Ascending aorta (tissue), 2 donors: ENCODE results near the gene C18orf32. TPM values are rescaled to one million over a fixed set of nuclear protein-coding genes. Genes with fewer than 3 reads are reported as not detected.

Experiments
- DNase-seq, 2 donors: peaks; one replicate each; pipeline ENCODE4 v3.0.0-alpha.2; 2019; ENCODE audit warnings: low spot score in 2 of 2
- H3K27ac ChIP-seq, 2 donors: fragments of 200-600 bp; sonication (generic); one replicate each; pipeline ENCODE4 v1.5.1; 2016 to 2017; ENCODE audit warnings: mild to moderate bottlenecking in 1 of 2
- H3K27me3 ChIP-seq: fragments of 200-600 bp; sonication (generic); one replicate; pipeline ENCODE4 v1.5.1; 2017
- H3K36me3 ChIP-seq, 2 donors: fragments of 200-600 bp; sonication (generic); one replicate each; pipeline ENCODE4 v1.5.1; 2016
- H3K4me1 ChIP-seq, 2 donors: fragments of 200-600 bp; sonication (generic); one replicate each; pipeline ENCODE4 v1.5.1; 2016 to 2017; ENCODE audit warnings: mild to moderate bottlenecking in 1 of 2
- H3K4me3 ChIP-seq, 2 donors: fragments of 200-600 bp; sonication (generic); one replicate each; pipeline ENCODE4 v1.5.1; 2016 to 2017; ENCODE audit warnings: mild to moderate bottlenecking in 1 of 2
- H3K9me3 ChIP-seq, 2 donors: fragments of 200-600 bp; sonication (generic); one replicate each; pipeline ENCODE4 v1.5.1; 2016
- CTCF ChIP-seq, 3 experiments: fragments of 200-600 bp in 2 of 3; fragments of 450-650 bp in 1 of 3; sonication (generic) in 2 of 3; IDR thresholded peaks; one replicate each; pipeline ENCODE4 v1.5.1; 2016 to 2019; ENCODE audit warnings: antibody characterized with exemption in 3 of 3, mild to moderate bottlenecking in 1 of 3, moderate library complexity in 1 of 3
- intact Hi-C: fragments of 100-400 bp; cut with DNase I; formaldehyde crosslinking; loops from one replicate; pipeline ENCODE4 v1.15.1; 2023
- total RNA-seq: library from RNA; depleted of rRNA; stranded (reverse); fragments of >200 nt; gene quantifications from one replicate; pipeline ENCODE4 v1.1.0, GENCODE V29; 2016

Gene C18orf32
- total RNA-seq, 1 donor from 2014 or later = 7.8 TPM

GRCh38 chr18:49495480-49495879 lies 8.4 kb upstream of the C18orf32 start:
- H3K4me1 ChIP-seq = peaks cover 0 to 8% of the 10 kb centered on the region in 2 donors
- no peaks in the 10 kb centered on the region for H3K9me3 ChIP-seq
- no peak for DNase-seq
- peaks cover 3 to 10% of the 10 kb centered on the region in 2 donors for H3K36me3 ChIP-seq
- intact Hi-C loops = no loop called here
- no peak overlapping the region for H3K27ac ChIP-seq
- no peaks in the 10 kb centered on the region for H3K27me3 ChIP-seq
- no peak overlapping the region for H3K4me3 ChIP-seq
- no peak for TF ChIP-seq CTCF (IDR thresholded peaks at IDR 0.05)

GRCh38 chr18:49495076-49495475 lies 8.0 kb upstream of the C18orf32 start:
- Histone ChIP-seq H3K27me3 (no peaks in the 10 kb centered on the region), H3K9me3 (no peaks in the 10 kb centered on the region), H3K4me1 (peaks cover 0 to 8% of the 10 kb centered on the region in 2 donors), H3K4me3 (no peak overlapping the region), H3K36me3 (peaks cover 7 to 14% of the 10 kb centered on the region in 2 donors), H3K27ac (no peak overlapping the region)
- DNase-seq = no peak
- intact Hi-C loops = no loop called here
- no peak for TF ChIP-seq CTCF (IDR thresholded peaks at IDR 0.05)

GRCh38 chr18:49494660-49495059 lies 7.6 kb upstream of the C18orf32 start:
- Histone ChIP-seq H3K4me3 (no peak overlapping the region), H3K27me3 (no peaks in the 10 kb centered on the region), H3K9me3 (no peaks in the 10 kb centered on the region), H3K36me3 (peaks cover 11 to 18% of the 10 kb centered on the region in 2 donors), H3K27ac (no peak overlapping the region), H3K4me1 (peaks cover 0 to 8% of the 10 kb centered on the region in 2 donors)
- DNase-seq = no peak
- intact Hi-C loops = no loop called here
- TF ChIP-seq CTCF (IDR thresholded peaks at IDR 0.05) = no peak

GRCh38 chr18:49492694-49493033 lies 5.6 kb upstream of the C18orf32 start:
- peaks cover 21 to 32% of the 10 kb centered on the region in 2 donors for H3K36me3 ChIP-seq
- no peaks in the 10 kb centered on the region for H3K27me3 ChIP-seq
- DNase-seq = no peak
- TF ChIP-seq CTCF (IDR thresholded peaks at IDR 0.05) = no peak
- H3K27ac ChIP-seq = no peak overlapping the region
- peaks cover 0 to 8% of the 10 kb centered on the region in 2 donors for H3K4me1 ChIP-seq
- no peak overlapping the region for H3K4me3 ChIP-seq
- intact Hi-C loops = no loop called here
- no peaks in the 10 kb centered on the region for H3K9me3 ChIP-seq

GRCh38 chr18:49491857-49492693 lies 5.0 kb upstream of the C18orf32 start, which contains the start of gene RPL17:
RPL17 (minus strand) TSS chr18:49492465.
- Histone ChIP-seq H3K4me3 (peak within 1 kb of the TSS; percentile 73 to 87), H3K27ac (peak within 1 kb of the TSS; percentile 87 to 97), H3K27me3 (no peaks in the 10 kb centered on the region), H3K36me3 (peaks cover 21 to 32% of the 10 kb centered on the region in 2 donors), H3K9me3 (no peaks in the 10 kb centered on the region), H3K4me1 (peaks cover 0 to 8% of the 10 kb centered on the region in 2 donors)
- no peak for TF ChIP-seq CTCF (IDR thresholded peaks at IDR 0.05)
- DNase-seq = peak; percentile 67 to 97
- intact Hi-C loops = no loop called here
